HG02610 (cell line): ENCODE results near the gene TENM4.

ENCODE experiments used
- ATAC-seq: cut with Tn5 transposase; IDR thresholded peaks from one replicate; pipeline ENCODE4 v1.9.1; 2021; ENCODE audit warnings: mild to moderate bottlenecking, moderate library complexity; ENCODE audit not compliant: unreplicated experiment

The TENM4 gene

GRCh38 chr11:78957476-78958245 lies 483.2 kb downstream of the TENM4 start:
- ATAC-seq: no peak

GRCh38 chr11:78954696-78955095 lies 486.1 kb downstream of the TENM4 start:
- no peak for ATAC-seq

GRCh38 chr11:78954261-78954660 lies 486.6 kb downstream of the TENM4 start:
- ATAC-seq: no peak

GRCh38 chr11:78952890-78953289 lies 487.9 kb downstream of the TENM4 start:
- ATAC-seq: no peak

- ATAC-seq: no peak
Measured at GRCh38 chr11:78952175-78952574, 488.7 kb downstream of the TENM4 start.

GRCh38 chr11:78949976-78950690 lies 490.7 kb downstream of the TENM4 start:
- no peak for ATAC-seq

GRCh38 chr11:78946945-78947902 lies 493.6 kb downstream of the TENM4 start:
- no peak for ATAC-seq

GRCh38 chr11:78943841-78944240 lies 497.0 kb downstream of the TENM4 start:
- ATAC-seq: no peak

- ATAC-seq: no peak
Measured at GRCh38 chr11:78943154-78943553, 497.7 kb downstream of the TENM4 start.

- ATAC-seq: no peak
Measured at GRCh38 chr11:78941226-78941851, 499.5 kb downstream of the TENM4 start.

GRCh38 chr11:78940500-78941225 lies 500.2 kb downstream of the TENM4 start:
- no peak for ATAC-seq

GRCh38 chr11:78938971-78939370 lies 501.9 kb downstream of the TENM4 start:
- no peak for ATAC-seq

GRCh38 chr11:78938036-78938435 lies 502.8 kb downstream of the TENM4 start:
- no peak for ATAC-seq

- no peak for ATAC-seq
Measured at GRCh38 chr11:78935398-78936068, 505.3 kb downstream of the TENM4 start.

- ATAC-seq: no peak
Measured at GRCh38 chr11:78933350-78933749, 507.5 kb downstream of the TENM4 start.

GRCh38 chr11:78932757-78933156 lies 508.1 kb downstream of the TENM4 start:
- no peak for ATAC-seq

- no peak for ATAC-seq
Measured at GRCh38 chr11:78931891-78932290, 508.9 kb downstream of the TENM4 start.

GRCh38 chr11:78930810-78931523 lies 509.9 kb downstream of the TENM4 start:
- ATAC-seq: no peak

GRCh38 chr11:78929906-78930220 lies 511.0 kb downstream of the TENM4 start:
- ATAC-seq: no peak
